Measurements from ENCODE around the gene CD27.
A peak's percentile ranks its signal among the peaks of the same experiment; 100 is the strongest.
"Not testable (repeated sequence)": the region's sequence is repeated elsewhere in the genome, so short reads cannot be mapped to it uniquely, and the experiment has no call there.

The CD27 gene

GRCh38 chr12:6444704-6445688 lies at the start of gene CD27:
TSS of gene CD27 (plus strand) at chr12:6444955. CDS start at chr12:6445096, 141 bp downstream.
- no peak for DNase-seq (ENCODE audit: low read depth in 2 of 2)

GRCh38 chr12:6396031-6396430 lies 48.7 kb upstream of the CD27 start:
- no peak for DNase-seq (ENCODE audit: low read depth in 2 of 2)

GRCh38 chr12:6399884-6400644 lies 44.7 kb upstream of the CD27 start:
- DNase-seq (ENCODE audit: low read depth in 2 of 2): no peak

GRCh38 chr12:6404390-6404789 lies 40.4 kb upstream of the CD27 start:
- DNase-seq (ENCODE audit: low read depth in 2 of 2): no peak

GRCh38 chr12:6405963-6406362 lies 38.8 kb upstream of the CD27 start:
- no peak for DNase-seq (ENCODE audit: low read depth in 2 of 2)

GRCh38 chr12:6407236-6407954 lies 37.4 kb upstream of the CD27 start:
- no peak for DNase-seq (ENCODE audit: low read depth in 2 of 2)

- no peak for DNase-seq (ENCODE audit: low read depth in 2 of 2)
Observed at GRCh38 chr12:6416596-6416995, 28.2 kb upstream of the CD27 start.

- DNase-seq (ENCODE audit: low read depth in 2 of 2): no peak
Observed at GRCh38 chr12:6418796-6419195, 26.0 kb upstream of the CD27 start.

GRCh38 chr12:6420364-6420763 lies 24.4 kb upstream of the CD27 start:
- DNase-seq (ENCODE audit: low read depth in 2 of 2): no peak

- DNase-seq (ENCODE audit: low read depth in 2 of 2): peak; percentile 50 to 60
Observed at GRCh38 chr12:6423267-6424007, 21.3 kb upstream of the CD27 start.

GRCh38 chr12:6424008-6424347 lies 20.8 kb upstream of the CD27 start:
- DNase-seq (ENCODE audit: low read depth in 2 of 2): no peak

GRCh38 chr12:6424866-6425265 lies 19.9 kb upstream of the CD27 start:
- no peak for DNase-seq (ENCODE audit: low read depth in 2 of 2)

GRCh38 chr12:6425590-6426531 lies 18.9 kb upstream of the CD27 start:
- DNase-seq (ENCODE audit: low read depth in 2 of 2): no peak

- peak; percentile 88 to 92 for DNase-seq (ENCODE audit: low read depth in 2 of 2)
Observed at GRCh38 chr12:6426882-6427671, 17.7 kb upstream of the CD27 start.

GRCh38 chr12:6427796-6428195 lies 17.0 kb upstream of the CD27 start:
- not testable (repeated sequence) for DNase-seq (ENCODE audit: low read depth in 2 of 2)

- no peak for DNase-seq (ENCODE audit: low read depth in 2 of 2)
Observed at GRCh38 chr12:6428326-6428725, 16.4 kb upstream of the CD27 start.

GRCh38 chr12:6430124-6430989 lies 14.4 kb upstream of the CD27 start:
- DNase-seq (ENCODE audit: low read depth in 2 of 2): no peak

GRCh38 chr12:6432991-6433390 lies 11.8 kb upstream of the CD27 start:
- no peak for DNase-seq (ENCODE audit: low read depth in 2 of 2)

All from activated CD4-positive, alpha-beta T cell treated with anti-CD3 and anti-CD28 coated beads for 24 hours (primary cell).